Mucosa of rectum (tissue), 2 donors: ENCODE measurements around the gene SLC29A3.

Experiments
- H3K27ac ChIP-seq, 2 donors: one replicate each; pipeline ENCODE4 v1.7.0; 2013; ENCODE audit warnings: inconsistent platforms in 2 of 2, low read depth in 2 of 2, low read length in 2 of 2
- H3K27me3 ChIP-seq, 2 donors: one replicate each; pipeline ENCODE4 v1.7.0; 2013; ENCODE audit warnings: low read length in 2 of 2; ENCODE audit not compliant: control insufficient read depth in 2 of 2, insufficient read depth in 2 of 2
- H3K36me3 ChIP-seq, 2 donors: one replicate each; pipeline ENCODE4 v1.7.0; 2013; ENCODE audit warnings: low read length in 2 of 2; ENCODE audit not compliant: control insufficient read depth in 2 of 2, insufficient read depth in 2 of 2
- H3K4me1 ChIP-seq, 2 donors: one replicate each; pipeline ENCODE4 v1.7.0; 2013; ENCODE audit warnings: low read length in 2 of 2, mild to moderate bottlenecking in 1 of 2; ENCODE audit not compliant: control insufficient read depth in 2 of 2, insufficient read depth in 2 of 2
- H3K4me3 ChIP-seq, 2 donors: one replicate each; pipeline ENCODE4 v1.7.0; 2013; ENCODE audit warnings: low read length in 2 of 2
- H3K9ac ChIP-seq, 2 donors: one replicate each; pipeline ENCODE4 v1.7.0; 2013; ENCODE audit warnings: low read length in 2 of 2, low read depth in 1 of 2, mild to moderate bottlenecking in 1 of 2
- H3K9me3 ChIP-seq, 2 donors: one replicate each; pipeline ENCODE4 v1.7.0; 2013; ENCODE audit warnings: low read length in 2 of 2; ENCODE audit not compliant: control insufficient read depth in 2 of 2
- donor health status: healthy.
- donor health status: Normal muscosa, but diverticular disease.

Gene SLC29A3

DNA sequence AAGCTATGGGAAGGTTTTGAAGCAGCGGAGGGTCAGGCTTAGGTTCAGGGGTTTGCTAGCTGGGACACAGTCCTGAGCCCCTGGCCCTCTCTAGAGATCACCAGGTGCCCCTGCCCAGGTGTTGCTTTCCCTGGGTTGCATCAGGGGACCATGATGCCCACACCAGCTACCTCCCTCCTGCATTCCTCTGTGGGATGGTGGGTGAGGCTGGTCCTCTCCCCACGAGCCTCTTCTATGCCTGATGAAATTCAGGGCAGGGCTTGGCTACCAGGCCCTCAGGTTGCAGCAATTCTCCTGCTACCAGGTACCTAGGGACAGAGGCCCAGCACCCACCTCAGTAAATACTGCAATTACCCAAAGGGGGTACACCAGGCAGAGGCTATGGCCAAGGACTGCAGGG lies 10.8 kb upstream of the SLC29A3 start:
- Histone ChIP-seq H3K36me3 (no peaks in the 10 kb centered on the region), H3K27me3 (no peaks in the 10 kb centered on the region), H3K9me3 (no peaks in the 10 kb centered on the region), H3K4me3 (no peak overlapping the region), H3K4me1 (peaks cover 0 to 3% of the 10 kb centered on the region in 2 donors), H3K9ac (no peak overlapping the region), H3K27ac (no peak overlapping the region)

GRCh38 chr10:71308985-71309384 lies 10.1 kb upstream of the SLC29A3 start:
- H3K36me3 ChIP-seq: no peaks in the 10 kb centered on the region
- peaks cover 0 to 4% of the 10 kb centered on the region in 2 donors for H3K4me1 ChIP-seq
- H3K4me3 ChIP-seq: no peak overlapping the region
- H3K9ac ChIP-seq: no peak overlapping the region
- no peak overlapping the region for H3K27ac ChIP-seq
- no peaks in the 10 kb centered on the region for H3K27me3 ChIP-seq
- no peaks in the 10 kb centered on the region for H3K9me3 ChIP-seq

DNA sequence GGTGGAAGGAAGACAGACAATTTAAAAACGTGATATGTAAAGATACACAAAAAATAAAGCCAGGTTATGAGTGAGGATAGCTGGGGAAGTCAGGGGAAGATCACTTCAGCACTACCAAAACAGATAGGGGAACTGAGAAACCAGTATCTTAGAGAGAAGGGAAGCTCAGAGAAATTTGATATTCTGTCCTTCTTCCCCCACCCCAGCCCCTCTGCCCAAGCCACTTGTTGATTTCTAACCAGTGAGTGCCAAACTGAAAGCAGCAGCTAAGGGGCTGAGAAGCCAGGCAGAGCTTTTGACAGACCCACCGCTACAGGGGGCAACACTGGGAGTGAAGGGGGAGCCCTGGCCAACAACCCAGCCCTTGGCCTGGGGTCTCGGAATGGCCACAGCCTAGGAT lies 9.1 kb upstream of the SLC29A3 start:
- H3K4me3 ChIP-seq: no peak overlapping the region
- no peaks in the 10 kb centered on the region for H3K9me3 ChIP-seq
- no peaks in the 10 kb centered on the region for H3K27me3 ChIP-seq
- no peaks in the 10 kb centered on the region for H3K36me3 ChIP-seq
- H3K27ac ChIP-seq: no peak overlapping the region
- no peak overlapping the region for H3K9ac ChIP-seq
- peaks cover 0 to 4% of the 10 kb centered on the region in 2 donors for H3K4me1 ChIP-seq

DNA sequence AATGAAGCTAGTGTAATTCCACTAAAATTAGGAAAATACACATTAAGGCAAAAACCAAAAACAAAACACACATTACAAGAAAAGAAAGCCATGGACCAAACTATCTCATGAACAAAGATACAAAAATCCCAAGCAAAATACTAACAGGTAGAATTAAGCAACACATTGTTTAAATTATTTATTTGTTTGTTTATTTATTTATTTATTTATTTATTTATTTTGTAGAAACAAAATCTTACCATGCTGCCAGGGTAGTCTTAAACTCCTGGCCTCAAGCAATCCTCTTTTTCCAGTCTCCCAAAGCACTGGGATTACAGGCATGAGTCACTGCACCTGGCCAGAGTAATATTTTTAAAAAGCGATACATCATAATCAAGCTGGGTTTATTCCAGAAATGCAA lies 6.8 kb upstream of the SLC29A3 start:
- Histone ChIP-seq H3K4me3 (no peak overlapping the region), H3K27ac (no peak overlapping the region), H3K9ac (no peak overlapping the region), H3K27me3 (no peaks in the 10 kb centered on the region), H3K9me3 (no peaks in the 10 kb centered on the region), H3K36me3 (no peaks in the 10 kb centered on the region), H3K4me1 (peaks cover 0 to 4% of the 10 kb centered on the region in 2 donors)

- Histone ChIP-seq H3K27ac (peak overlapping the region in 1 of 2 donors; percentile 32), H3K4me3 (no peak overlapping the region)
Measured at GRCh38 chr10:71312811-71313789, 6.0 kb upstream of the SLC29A3 start.

GRCh38 chr10:71314028-71314693 lies 4.9 kb upstream of the SLC29A3 start:
- Histone ChIP-seq H3K9ac (no peak overlapping the region), H3K4me1 (peaks cover 4 to 7% of the 10 kb centered on the region in 2 donors), H3K27ac (no peak overlapping the region), H3K9me3 (no peaks in the 10 kb centered on the region), H3K36me3 (no peaks in the 10 kb centered on the region), H3K27me3 (no peaks in the 10 kb centered on the region), H3K4me3 (no peak overlapping the region)

More at GRCh38 chr10:71312811-71313789, 6.0 kb upstream of the SLC29A3 start:
- peaks cover 0 to 4% of the 10 kb centered on the region in 2 donors for H3K4me1 ChIP-seq
- H3K36me3 ChIP-seq: no peaks in the 10 kb centered on the region
- no peaks in the 10 kb centered on the region for H3K27me3 ChIP-seq
- no peaks in the 10 kb centered on the region for H3K9me3 ChIP-seq
- no peak overlapping the region for H3K9ac ChIP-seq

- no peak overlapping the region for H3K9ac ChIP-seq
- H3K27ac ChIP-seq: no peak overlapping the region
- H3K27me3 ChIP-seq: no peaks in the 10 kb centered on the region
- peaks cover 8 to 9% of the 10 kb centered on the region in 2 donors for H3K4me1 ChIP-seq
- no peak overlapping the region for H3K4me3 ChIP-seq
- H3K9me3 ChIP-seq: no peaks in the 10 kb centered on the region
- H3K36me3 ChIP-seq: no peaks in the 10 kb centered on the region
Measured at GRCh38 chr10:71314694-71315225, 4.3 kb upstream of the SLC29A3 start.

DNA sequence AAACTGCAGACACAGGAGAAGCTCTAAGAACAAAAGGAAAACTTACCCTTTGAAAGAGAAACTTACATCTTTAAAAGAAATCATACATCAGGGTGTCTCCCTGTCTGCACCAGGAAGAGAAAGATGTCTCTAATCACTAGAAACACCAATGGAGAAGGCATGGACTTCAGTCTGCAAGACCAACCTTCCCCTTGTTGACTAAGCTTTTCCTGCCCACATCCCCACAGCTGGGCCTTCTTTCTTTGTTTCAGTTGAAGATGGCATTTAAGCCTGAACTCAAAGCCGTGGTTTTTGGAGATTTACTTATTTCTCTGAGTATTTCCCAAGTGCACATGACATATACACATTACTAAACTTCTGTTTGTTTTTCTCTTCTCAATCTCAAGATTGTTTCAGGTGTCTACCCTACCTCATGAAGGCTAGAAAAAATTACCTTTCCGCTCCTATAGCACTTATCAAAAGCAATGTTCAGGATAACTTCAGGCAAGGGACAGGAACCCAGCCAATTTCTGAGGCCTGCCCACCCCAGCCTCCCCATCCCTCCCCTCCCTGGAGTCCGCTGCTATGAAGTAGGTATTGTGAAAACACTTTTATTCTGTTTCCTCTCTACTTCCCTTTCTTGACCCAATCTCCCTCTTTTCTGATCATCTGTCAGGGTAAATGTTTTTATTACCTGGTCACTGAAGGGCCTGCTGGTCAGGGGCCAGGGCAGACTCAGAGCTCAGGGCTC lies 2.8 kb upstream of the SLC29A3 start:
- no peak overlapping the region for H3K4me3 ChIP-seq
- H3K9ac ChIP-seq: no peak overlapping the region

DNA sequence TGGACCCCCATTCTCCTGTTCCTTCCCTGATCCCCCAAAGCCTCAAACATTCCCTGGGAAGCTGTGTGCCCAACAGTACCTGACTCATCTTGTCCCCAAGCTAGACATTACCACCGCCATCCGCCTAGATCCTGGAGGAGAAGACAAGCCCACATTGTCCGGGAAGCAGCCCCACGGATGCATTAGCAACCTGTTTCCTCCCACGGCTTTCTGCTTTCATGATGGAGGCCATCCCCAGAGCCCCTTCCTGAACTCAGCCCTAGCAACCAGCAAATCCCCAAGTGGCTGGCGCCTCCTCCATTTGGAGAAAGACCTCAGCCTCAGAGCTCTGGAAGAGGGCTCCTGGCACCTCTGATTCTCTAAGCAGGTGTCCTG lies 2.3 kb upstream of the SLC29A3 start:
- H3K27me3 ChIP-seq: no peaks in the 10 kb centered on the region
- no peak overlapping the region for H3K27ac ChIP-seq
- H3K9me3 ChIP-seq: no peaks in the 10 kb centered on the region
- peaks cover 11 to 12% of the 10 kb centered on the region in 2 donors for H3K4me1 ChIP-seq
- H3K9ac ChIP-seq: no peak overlapping the region
- no peak overlapping the region for H3K4me3 ChIP-seq
- no peaks in the 10 kb centered on the region for H3K36me3 ChIP-seq

More for the DNA sequence above, 2.8 kb upstream of the SLC29A3 start:
- H3K27ac ChIP-seq: no peak overlapping the region
- H3K36me3 ChIP-seq: no peaks in the 10 kb centered on the region
- H3K27me3 ChIP-seq: no peaks in the 10 kb centered on the region
- peaks cover 11 to 12% of the 10 kb centered on the region in 2 donors for H3K4me1 ChIP-seq
- H3K9me3 ChIP-seq: no peaks in the 10 kb centered on the region
